Neural progenitor cell (in vitro differentiated cells): ENCODE results near the gene RBL2. TPM values are rescaled to one million over a fixed set of nuclear protein-coding genes. Genes with fewer than 3 reads are reported as not detected.
"Not testable (repeated sequence)": the region's sequence is repeated elsewhere in the genome, so short reads cannot be mapped to it uniquely, and the experiment has no call there.

Source experiments
- DNase-seq: peaks from one replicate; pipeline ENCODE4 v3.0.0-alpha.2; 2016; ENCODE audit warnings: low spot score
- H2AFZ ChIP-seq: fragments of 200-600 bp; sonication (generic); replicated peaks from 2 replicates; pipeline ENCODE4 v1.6.1; 2016; ENCODE audit warnings: antibody characterized with exemption
- H3F3A ChIP-seq: fragments of 200-600 bp; sonication (generic); 2 replicates; pipeline ENCODE4 v1.6.1; 2016; ENCODE audit warnings: antibody characterized with exemption, low read depth
- H3K27ac ChIP-seq: fragments of 200-600 bp; sonication (generic); 2 replicates; pipeline ENCODE4 v1.5.1; 2016; ENCODE audit warnings: mild to moderate bottlenecking
- H3K27me3 ChIP-seq: fragments of 200-600 bp; sonication (generic); 2 replicates; pipeline ENCODE4 v1.6.1; 2016; ENCODE audit warnings: mild to moderate bottlenecking, moderate library complexity
- H3K36me3 ChIP-seq: fragments of 200-600 bp; sonication (generic); 2 replicates; pipeline ENCODE4 v1.5.1; 2016
- H3K4me1 ChIP-seq: fragments of 200-600 bp; sonication (generic); 2 replicates; pipeline ENCODE4 v1.6.1; 2016; ENCODE audit warnings: mixed run types
- H3K4me2 ChIP-seq: fragments of 200-600 bp; sonication (generic); 2 replicates; pipeline ENCODE4 v1.6.1; 2016
- H3K4me3 ChIP-seq: fragments of 200-600 bp; sonication (generic); 2 replicates; pipeline ENCODE4 v1.5.1; 2016
- H3K79me2 ChIP-seq: fragments of 200-600 bp; sonication (generic); 2 replicates; pipeline ENCODE4 v1.6.1; 2016; ENCODE audit warnings: low read depth
- H3K9ac ChIP-seq: fragments of 200-600 bp; sonication (generic); 2 replicates; pipeline ENCODE4 v1.6.1; 2016
- H3K9me3 ChIP-seq: fragments of 200-600 bp; sonication (generic); 2 replicates; pipeline ENCODE4 v1.5.1; 2016; ENCODE audit warnings: low read depth
- H4K20me1 ChIP-seq: fragments of 200-600 bp; sonication (generic); 2 replicates; pipeline ENCODE4 v1.6.1; 2016; ENCODE audit warnings: low read depth
- H3K27ac Mint-ChIP-seq: 3 replicates; pipeline ENCODE4 v1.8.0; 2021; ENCODE audit warnings: mixed read lengths
- H3K27me3 Mint-ChIP-seq: 2 replicates; pipeline ENCODE4 v1.8.0; 2022; ENCODE audit warnings: low read depth, mild to moderate bottlenecking, inconsistent platforms, moderate library complexity, mixed read lengths; ENCODE audit not compliant: insufficient read depth
- H3K36me3 Mint-ChIP-seq: 3 replicates; pipeline ENCODE4 v1.8.0; 2021; ENCODE audit warnings: mixed read lengths
- H3K4me1 Mint-ChIP-seq: 3 replicates; pipeline ENCODE4 v1.8.0; 2021; ENCODE audit warnings: mixed read lengths
- H3K4me3 Mint-ChIP-seq: 3 replicates; pipeline ENCODE4 v1.8.0; 2021; ENCODE audit warnings: mild to moderate bottlenecking, moderate library complexity, mixed read lengths
- H3K9me3 Mint-ChIP-seq: 3 replicates; pipeline ENCODE4 v1.8.0; 2020; ENCODE audit warnings: mixed read lengths
- CTCF ChIP-seq: fragments of 200-600 bp; sonication (generic); IDR thresholded peaks from 2 replicates; pipeline ENCODE4 v1.5.1; 2017; ENCODE audit warnings: antibody characterized with exemption, mild to moderate bottlenecking
- EZH2 ChIP-seq: fragments of 200-600 bp; sonication (generic); IDR thresholded peaks from 2 replicates; pipeline ENCODE4 v1.6.1; 2017; ENCODE audit warnings: antibody characterized with exemption, mild to moderate bottlenecking, moderate library complexity
- EZH2phosphoT487 ChIP-seq: fragments of 200-600 bp; sonication (generic); IDR thresholded peaks from 2 replicates; pipeline ENCODE4 v1.6.1; 2017; ENCODE audit warnings: antibody characterized with exemption
- small RNA-seq: library from RNA; depleted of rRNA; stranded (forward); fragments of <200 nt; gene quantifications from one replicate; pipeline ENCODE3, GENCODE V24; 2015
- total RNA-seq: library from RNA; depleted of rRNA; stranded (reverse); fragments of >200 nt; gene quantifications from 2 replicates; pipeline ENCODE4 v1.2.3, GENCODE V29; 2015; ENCODE audit warnings: low replicate concordance

Gene RBL2
- total RNA-seq, 1 donor from 2014 or later: 58.1 TPM

- H3K27ac Mint-ChIP-seq: no peak overlapping the region
- Histone ChIP-seq H3K9me3 (no peaks in the 10 kb centered on the region), H3K9ac (no peak overlapping the region), H3K36me3 (no peaks in the 10 kb centered on the region), H3K79me2 (no peaks in the 10 kb centered on the region), H3K4me2 (no peak overlapping the region), H3K27ac (no peak overlapping the region), H3F3A (no peaks in the 10 kb centered on the region), H4K20me1 (no peaks in the 10 kb centered on the region), H2AFZ (no peak overlapping the region), H3K27me3 (no peaks in the 10 kb centered on the region), H3K4me3 (no peak overlapping the region), H3K4me1 (no peaks in the 10 kb centered on the region)
- H3K36me3 Mint-ChIP-seq: peaks cover 2% of the 10 kb centered on the region
- TF ChIP-seq EZH2 (no peak), EZH2phosphoT487 (no peak), CTCF (no peak)
- H3K4me1 Mint-ChIP-seq: no peaks in the 10 kb centered on the region
- no peak for DNase-seq
- H3K27me3 Mint-ChIP-seq: peaks cover 7% of the 10 kb centered on the region
- peaks cover 10% of the 10 kb centered on the region for H3K9me3 Mint-ChIP-seq
- no peak overlapping the region for H3K4me3 Mint-ChIP-seq
Measured at GRCh38 chr16:53534206-53534605, 99.9 kb downstream of the RBL2 start.

GRCh38 chr16:53537626-53538025 lies 103.4 kb downstream of the RBL2 start:
- Histone ChIP-seq H2AFZ (no peak overlapping the region), H3K4me1 (no peaks in the 10 kb centered on the region), H3K36me3 (no peaks in the 10 kb centered on the region), H3K4me2 (no peak overlapping the region), H3K9ac (no peak overlapping the region), H3K4me3 (no peak overlapping the region), H3F3A (no peaks in the 10 kb centered on the region), H3K9me3 (no peaks in the 10 kb centered on the region), H4K20me1 (no peaks in the 10 kb centered on the region), H3K27ac (no peak overlapping the region), H3K27me3 (no peaks in the 10 kb centered on the region), H3K79me2 (no peaks in the 10 kb centered on the region)
- TF ChIP-seq EZH2 (no peak), EZH2phosphoT487 (no peak), CTCF (no peak)
- H3K36me3 Mint-ChIP-seq: peaks cover 2% of the 10 kb centered on the region
- peaks cover 10% of the 10 kb centered on the region for H3K9me3 Mint-ChIP-seq
- no peak overlapping the region for H3K4me3 Mint-ChIP-seq
- no peak overlapping the region for H3K27ac Mint-ChIP-seq
- H3K27me3 Mint-ChIP-seq: peaks cover 4% of the 10 kb centered on the region
- DNase-seq: no peak
- no peaks in the 10 kb centered on the region for H3K4me1 Mint-ChIP-seq

GRCh38 chr16:53539346-53539745 lies 105.1 kb downstream of the RBL2 start:
- H3K27me3 Mint-ChIP-seq, H3K4me2 ChIP-seq, DNase-seq, H3K27me3 ChIP-seq, H3K27ac ChIP-seq, H3K36me3 Mint-ChIP-seq, H3K79me2 ChIP-seq, H3K36me3 ChIP-seq, H3F3A ChIP-seq, H3K4me1 Mint-ChIP-seq, H3K4me3 ChIP-seq, H3K9ac ChIP-seq, H4K20me1 ChIP-seq, H3K4me3 Mint-ChIP-seq, H3K27ac Mint-ChIP-seq, H3K4me1 ChIP-seq, H3K9me3 Mint-ChIP-seq, H2AFZ ChIP-seq, H3K9me3 ChIP-seq: not testable (repeated sequence)

GRCh38 chr16:53539759-53540718 lies 105.8 kb downstream of the RBL2 start:
- not testable (repeated sequence) for H3K27me3 ChIP-seq, H3K9me3 Mint-ChIP-seq, H3K4me1 Mint-ChIP-seq, H3K4me2 ChIP-seq, H3K79me2 ChIP-seq, H3K36me3 ChIP-seq, H3K27ac Mint-ChIP-seq, H2AFZ ChIP-seq, H3K9me3 ChIP-seq, H3K36me3 Mint-ChIP-seq, H3K4me1 ChIP-seq, H3F3A ChIP-seq, H3K27me3 Mint-ChIP-seq, H3K4me3 ChIP-seq, DNase-seq, H3K27ac ChIP-seq, H3K9ac ChIP-seq, H4K20me1 ChIP-seq, H3K4me3 Mint-ChIP-seq

Small RNA genes lying within 50 kb of the gene (small RNA-seq; reads per million reads assigned to genes)
- not detected for gene RNU6-1153P

Other genes starting within 250 kb of the RBL2 start
- gene AKTIP, start 68.7 kb downstream of the RBL2 start, total RNA-seq: 21.4 and 24.0 TPM in 2 replicates